HTR-8/SVneo (cell line): ENCODE data around the gene PTH1R.

Source experiments
- DNase-seq: peaks from one replicate; pipeline ENCODE4 v3.0.0; 2011; ENCODE audit warnings: low spot score, mixed read lengths; ENCODE audit not compliant: insufficient read length
- FAIRE-seq: peaks from 2 replicates; lab custom pipeline; 2011; peaks lifted over from hg19 to GRCh38; lab: Jason Lieb, UNC

PTH1R gene

DNA sequence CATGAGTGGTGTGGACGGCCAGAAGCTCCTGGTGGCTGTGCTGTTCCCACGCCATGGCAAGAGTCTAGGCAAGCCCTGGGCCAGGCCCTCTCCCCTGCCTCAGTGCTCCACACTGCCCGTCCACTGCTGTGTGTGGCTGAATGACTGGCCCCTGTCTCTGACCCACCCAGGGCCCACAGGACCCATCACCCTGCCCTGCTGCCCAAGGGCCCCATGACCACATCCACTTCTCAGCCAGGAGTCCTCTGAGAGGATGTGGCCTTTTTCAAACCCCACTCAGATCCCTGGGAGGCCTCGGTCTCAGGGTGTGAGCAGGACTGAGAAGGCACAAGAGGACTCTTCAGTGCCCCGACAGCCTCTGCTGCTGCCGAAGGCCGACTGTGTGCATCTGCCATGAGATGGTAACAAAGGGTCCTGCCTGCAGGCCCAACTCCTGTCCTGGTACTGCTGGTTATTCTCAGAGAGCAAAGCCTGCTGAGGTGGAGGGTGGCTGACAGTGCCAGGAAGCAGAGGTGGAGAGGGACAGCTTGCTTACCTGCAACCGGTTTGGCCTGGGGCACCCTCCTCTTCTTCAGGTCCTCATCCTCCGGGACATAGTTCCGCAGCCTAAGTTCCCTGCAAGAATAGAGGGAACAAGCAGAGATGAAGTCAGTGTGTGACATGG is 47.5 kb downstream of the PTH1R start:
- FAIRE-seq = no peak
- no peak for DNase-seq

DNA sequence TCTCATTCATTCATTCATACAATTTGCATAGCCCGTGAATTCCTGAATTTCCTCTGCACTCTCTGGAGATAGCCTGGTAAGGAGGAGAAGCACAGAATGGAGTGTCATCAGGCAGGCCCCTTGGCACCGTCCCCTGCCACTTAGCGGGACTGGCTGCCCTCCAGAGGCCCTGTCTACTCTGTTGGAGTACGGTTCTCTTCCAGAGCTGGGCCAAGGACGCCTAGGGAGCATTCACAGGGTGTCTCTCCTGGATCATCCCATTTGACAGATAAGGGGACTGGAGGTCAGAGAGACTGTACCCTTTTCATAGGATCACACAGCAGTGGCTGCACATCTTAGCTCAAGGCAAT is 48.0 kb downstream of the PTH1R start:
- DNase-seq = no peak
- no peak for FAIRE-seq

DNA sequence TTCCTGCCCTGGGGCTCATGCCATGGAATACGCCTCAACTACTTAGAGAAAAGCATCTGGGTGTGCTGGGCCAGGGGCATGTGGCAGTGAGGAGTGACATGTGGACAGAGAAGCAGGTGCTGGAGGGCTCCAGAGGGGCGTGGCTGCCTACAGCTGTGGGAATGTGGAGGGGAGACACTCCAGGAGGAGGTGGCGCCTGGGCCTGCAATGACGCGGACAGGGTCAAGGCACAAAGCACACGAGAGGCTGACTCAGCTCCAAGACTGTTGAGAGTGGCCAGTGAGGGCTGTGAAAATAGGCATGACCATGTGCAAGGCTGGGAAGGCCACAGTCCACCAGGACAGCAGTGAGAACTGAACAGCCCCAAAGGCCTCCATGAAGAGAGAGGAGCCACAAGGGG is 48.5 kb downstream of the PTH1R start:
- no peak for DNase-seq
- no peak for FAIRE-seq

DNA sequence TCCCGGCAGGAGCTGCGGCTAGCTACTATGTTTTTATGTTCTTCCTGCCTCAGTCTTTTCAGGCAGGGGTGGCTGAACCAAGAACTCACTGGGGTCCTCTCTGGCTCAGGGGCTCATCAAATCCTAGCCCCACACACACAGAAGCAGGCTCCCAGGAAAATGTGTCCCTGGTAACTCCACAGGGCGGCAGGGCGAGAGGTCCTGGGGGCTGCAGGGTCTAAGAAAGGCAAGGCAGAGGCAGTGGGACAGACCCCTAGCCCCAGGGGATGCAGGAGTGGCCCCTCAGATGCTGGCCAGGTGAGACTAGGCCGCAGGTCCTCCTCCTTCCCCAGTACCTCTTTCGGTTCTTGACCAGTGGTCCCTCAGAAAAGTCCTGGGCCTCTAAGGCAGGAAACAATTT is 48.9 kb downstream of the PTH1R start:
- no peak for FAIRE-seq
- DNase-seq = no peak

DNA sequence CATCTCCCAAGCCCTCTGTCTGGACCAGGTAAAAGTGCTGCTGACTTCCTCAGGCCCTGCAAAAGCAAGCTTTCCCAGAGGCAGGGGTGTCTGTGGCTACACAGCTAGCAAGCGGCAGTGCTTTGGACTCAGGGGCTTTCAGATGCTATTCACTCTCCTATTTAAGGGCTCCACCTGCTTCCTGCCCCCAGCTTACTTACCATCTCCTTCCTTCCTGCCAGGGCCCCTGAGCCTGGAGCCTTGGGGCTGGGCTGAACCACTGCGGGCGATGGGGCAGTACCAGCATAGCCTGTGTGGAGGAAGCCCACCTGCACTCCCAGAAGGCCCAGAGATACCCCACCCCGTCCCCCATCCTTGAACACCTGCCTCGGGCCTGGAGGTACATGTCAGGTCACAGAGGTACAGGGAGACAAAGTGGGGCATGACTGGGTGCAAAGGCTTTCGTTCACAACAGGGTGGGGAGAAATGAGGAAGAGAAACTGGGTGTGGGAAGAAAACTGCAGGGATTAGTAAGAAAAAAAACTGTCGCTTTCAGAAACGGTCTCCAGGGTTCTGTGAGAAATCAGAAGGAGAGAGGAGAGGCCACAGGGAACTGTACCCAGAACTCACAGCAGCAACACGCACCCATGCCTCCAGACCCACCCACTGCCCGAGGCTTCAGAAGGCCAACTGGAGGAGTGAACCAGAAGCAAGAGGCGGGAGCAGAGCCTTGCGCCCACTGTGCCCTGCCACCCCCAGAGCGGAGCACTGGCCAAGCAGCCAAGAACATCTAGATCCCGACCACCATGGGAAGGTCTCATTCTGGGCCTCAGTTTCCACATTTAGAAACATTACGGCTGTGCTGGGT is 49.6 kb downstream of the PTH1R start:
- DNase-seq = no peak
- no peak for FAIRE-seq

DNA sequence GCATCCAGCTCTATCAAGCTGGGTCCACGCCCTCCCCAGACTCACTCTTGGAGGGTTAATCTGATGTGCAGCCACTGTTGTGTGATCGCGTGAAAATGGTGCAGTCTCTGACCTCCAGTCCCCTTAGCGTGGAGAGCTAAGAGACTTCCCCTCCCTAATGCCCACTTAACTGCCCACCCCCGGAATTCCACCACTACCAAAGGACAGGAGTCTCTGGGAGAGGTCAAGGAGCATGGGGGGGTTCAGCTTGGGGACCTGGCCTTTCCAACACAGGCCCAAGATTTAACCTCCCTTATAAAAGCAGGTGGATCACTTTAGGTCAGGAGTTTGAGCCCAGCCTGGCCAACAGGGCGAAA is 50.2 kb downstream of the PTH1R start:
- no peak for FAIRE-seq
- DNase-seq = no peak

DNA sequence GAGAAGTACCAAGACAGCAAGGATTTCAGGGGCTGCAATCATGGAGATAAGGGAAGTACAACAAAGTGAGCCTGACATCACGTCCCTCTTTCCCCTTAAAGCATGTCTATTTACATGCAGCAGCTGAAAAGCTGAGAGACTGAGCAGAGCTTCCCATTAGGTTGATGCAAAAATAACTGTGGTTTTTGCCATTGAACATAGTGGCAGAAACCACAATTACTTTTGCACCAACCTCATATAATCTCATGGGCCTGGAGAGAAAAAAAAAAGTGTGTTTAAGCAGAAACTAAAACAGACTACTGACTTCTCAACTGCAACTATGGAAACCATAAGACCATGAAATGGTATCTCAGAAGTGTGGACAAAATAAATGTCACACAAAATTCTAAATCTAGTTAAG is 50.8 kb downstream of the PTH1R start:
- DNase-seq (no peak), FAIRE-seq (no peak)

DNA sequence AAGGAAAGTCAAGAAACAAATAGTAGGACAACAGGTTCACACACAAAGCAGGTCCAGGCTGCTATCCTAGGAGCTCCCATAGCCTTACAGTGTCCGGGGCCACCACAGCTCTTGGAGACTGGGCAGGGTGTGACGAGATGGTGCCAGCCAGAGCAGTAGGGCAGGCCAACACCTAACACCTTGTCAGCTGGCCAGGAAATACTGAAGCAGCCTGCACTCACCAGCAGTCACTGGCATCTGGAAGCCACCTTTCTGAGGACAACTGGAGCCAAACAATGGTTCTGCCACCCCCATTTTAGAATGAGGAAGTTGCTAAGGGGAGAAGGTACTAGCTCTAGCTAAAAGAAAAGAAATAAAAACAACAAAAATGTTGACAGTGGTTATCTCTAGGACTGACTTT is 51.8 kb downstream of the PTH1R start:
- FAIRE-seq (no peak), DNase-seq (no peak)

DNA sequence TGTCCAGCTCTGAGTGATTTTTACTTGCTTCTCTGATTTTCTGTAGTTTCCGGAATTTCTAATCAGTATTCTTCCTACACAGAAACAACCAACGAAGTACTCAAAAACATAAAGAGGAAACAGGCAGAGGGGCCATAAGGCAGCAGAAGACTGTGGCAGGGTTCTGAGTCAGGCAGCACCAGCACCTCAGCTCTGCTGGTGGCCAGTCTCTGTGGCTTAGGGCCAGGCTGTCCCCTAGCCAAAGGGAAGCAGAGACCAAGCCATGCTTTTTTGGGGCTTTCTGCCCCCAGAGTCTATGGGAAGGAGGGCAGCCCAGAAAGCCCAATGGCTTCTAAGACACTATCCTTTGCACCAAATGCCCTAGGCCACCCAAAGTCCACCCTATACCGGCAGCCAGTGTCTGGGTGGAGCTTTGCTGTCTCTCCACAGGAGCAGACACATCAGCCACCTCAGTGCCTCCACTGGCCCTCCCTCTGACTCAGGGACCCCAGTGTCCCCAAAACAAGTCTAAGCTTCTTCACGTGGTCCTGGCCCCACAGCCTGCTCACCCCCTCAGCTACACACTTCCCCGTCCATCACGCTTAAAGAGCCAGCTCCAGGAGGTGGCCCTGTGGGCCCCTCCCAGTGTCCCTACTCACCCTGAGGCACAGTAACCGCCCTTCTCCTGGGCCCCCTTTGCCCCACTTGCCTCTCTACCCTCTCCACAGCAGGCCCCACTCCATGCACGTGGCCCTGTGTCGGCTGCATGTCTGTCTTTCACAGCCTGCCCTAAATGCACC is 52.8 kb downstream of the PTH1R start:
- FAIRE-seq (no peak), DNase-seq (no peak)

DNA sequence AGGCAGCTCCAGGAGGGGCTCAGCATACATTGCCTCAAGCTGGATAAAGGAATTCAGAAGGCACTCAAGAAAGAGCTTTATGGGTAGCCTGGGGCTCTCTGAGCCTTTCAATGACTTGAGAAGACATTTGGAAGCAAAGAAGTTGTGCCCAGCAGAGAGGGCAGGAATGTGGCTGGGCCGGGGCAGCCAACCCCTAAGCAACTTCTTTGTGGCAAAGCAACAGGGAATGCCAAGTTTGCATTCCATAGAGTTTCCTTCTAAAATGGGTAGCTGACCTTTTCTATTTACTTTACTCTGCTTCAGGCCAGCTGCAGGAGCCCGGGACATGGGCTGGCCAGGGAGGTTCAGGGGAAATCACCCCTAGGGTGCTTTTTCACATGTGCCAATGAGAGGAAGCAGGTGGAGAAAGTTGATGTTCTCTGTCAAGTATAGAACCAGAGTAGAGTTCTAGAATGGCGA is 53.5 kb downstream of the PTH1R start:
- no peak for DNase-seq
- FAIRE-seq = no peak

DNA sequence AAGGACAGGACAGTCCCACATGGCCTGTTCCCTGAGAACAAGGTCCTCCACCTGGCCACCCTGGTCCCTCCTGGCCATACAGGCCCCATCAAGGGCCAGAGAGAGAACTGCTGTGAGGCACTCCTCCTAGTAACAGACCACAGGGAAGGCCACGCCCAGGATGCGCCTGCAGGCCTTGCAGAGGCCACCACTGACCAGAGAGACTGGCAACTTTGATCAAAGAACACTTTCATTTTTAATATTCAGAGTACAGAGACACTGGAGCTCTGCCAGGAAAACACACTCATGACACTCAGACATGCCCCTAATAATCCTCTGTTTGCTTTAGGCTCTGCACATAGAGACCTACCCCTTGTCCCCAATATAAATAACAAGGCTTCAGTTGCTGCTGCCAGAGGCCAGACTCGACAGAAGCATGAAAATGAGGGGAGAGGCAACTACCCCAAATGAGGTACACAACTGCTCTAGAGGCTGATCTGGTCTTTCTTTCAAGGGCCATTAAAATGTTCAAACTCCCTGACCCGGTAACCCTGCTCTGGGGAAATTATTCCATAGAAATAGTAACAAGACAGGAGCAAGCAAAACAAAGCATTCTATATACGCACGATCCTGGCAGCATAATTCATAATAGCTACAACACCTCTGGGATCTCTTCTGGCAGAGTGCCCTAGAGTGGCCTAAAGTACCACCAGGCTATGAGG is 54.3 kb downstream of the PTH1R start:
- DNase-seq (no peak), FAIRE-seq (no peak)

DNA sequence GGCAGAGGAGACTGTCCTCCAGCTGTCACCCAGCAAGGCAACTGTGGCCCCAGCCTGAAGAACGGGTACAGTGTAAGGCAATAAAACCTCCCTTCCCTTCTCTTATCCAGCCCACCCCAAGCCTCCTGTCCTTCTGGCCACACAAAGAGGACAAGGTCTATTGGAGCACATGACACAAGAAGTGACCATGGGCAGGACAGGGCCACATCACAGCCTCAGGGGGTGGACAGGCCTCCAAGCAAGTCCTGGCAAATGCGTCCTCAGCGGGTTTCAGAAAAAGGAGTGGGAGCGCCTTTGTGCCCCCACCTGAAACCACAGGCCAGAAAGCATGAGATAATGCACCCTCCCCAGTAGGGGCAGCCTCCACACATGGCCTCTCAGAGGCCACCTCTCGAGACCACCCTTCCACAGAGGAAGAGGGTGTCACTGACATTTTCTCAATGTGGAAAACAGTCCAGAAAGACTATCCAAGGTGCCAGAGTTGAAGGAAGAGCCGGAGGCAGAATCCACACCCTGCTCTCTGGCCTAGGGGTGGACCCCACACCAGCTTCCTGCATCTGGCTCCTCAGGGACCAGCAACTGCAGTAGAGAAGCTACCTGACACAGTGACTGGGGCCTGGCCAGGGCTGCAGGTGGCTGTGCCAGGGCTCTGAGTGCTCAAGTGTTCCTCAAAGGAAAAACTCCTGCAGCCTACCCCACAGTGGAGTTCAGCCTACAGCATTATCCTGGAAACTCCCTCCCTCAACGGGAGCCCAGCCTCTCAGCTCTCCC is 55.1 kb downstream of the PTH1R start:
- FAIRE-seq (no peak), DNase-seq (no peak)

DNA sequence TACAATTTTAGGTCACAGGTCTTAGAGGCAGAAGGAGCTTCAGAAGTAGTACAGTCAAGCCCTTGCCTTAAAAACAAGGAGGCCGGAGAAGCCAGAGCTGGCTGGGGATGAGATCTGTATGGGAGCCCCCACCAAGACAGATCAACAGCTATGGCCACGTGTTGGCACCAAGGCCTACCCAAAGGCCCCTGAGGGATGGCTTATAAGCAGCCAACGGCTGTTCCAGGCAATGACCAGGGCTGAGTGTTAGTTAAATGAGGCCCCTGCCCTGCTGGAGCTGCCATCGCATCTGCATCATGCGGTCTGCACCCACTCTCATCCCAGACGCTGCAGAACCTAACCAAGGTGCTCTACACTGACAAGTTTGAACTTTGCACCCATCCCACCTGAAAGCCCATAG is 55.7 kb downstream of the PTH1R start:
- DNase-seq (no peak), FAIRE-seq (no peak)

DNA sequence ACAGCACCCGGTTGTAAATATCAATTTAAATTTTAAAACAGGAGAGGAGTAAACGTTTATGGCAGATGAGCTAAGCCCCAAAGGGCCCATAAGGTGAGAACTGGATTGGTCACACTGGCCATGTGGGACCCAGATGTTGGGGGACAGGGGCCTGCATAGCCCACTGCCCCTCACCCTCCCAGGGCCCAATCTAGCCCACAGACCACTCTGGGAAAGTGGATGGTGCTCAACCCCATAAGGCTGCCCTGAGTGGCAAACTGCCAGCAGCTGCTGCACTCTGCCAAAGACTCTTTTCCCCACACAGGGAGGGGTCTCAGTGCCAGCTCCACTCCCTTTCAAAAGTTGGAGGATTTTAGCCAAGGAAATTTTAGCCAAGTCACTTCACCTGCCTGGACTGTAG is 56.6 kb downstream of the PTH1R start:
- DNase-seq (no peak), FAIRE-seq (no peak)

DNA sequence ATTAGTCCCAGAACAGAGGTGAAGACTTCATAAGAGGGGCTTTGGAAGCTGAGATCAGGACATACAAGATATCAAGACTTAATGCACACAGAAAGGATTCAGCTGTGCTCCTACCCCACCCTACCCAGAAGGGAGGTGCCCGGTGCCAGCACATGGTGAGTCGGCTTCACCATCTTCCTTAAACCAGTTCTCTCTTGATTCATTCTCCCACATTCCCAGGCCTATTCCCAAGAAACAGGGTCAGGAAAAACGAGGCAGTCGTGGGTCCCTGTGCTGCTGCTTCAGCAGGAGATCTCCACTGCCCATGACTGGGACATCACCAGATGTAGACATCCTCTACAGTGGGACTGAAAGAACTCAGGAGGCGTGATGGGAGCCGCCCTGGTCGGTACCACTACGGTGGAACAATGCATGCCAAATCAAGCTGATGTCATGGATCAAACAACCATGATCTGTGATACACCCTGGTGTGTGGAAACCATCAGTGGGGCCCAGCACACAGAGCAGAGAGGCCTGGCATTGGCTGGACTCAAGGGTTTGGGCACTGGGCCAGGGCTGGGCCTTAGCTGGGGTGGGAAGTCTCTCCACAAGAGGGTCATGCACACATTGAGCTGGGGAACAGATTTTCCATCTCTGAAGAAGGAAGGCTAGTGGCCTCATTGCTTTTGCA is 57.1 kb downstream of the PTH1R start:
- FAIRE-seq = no peak
- DNase-seq = no peak

DNA sequence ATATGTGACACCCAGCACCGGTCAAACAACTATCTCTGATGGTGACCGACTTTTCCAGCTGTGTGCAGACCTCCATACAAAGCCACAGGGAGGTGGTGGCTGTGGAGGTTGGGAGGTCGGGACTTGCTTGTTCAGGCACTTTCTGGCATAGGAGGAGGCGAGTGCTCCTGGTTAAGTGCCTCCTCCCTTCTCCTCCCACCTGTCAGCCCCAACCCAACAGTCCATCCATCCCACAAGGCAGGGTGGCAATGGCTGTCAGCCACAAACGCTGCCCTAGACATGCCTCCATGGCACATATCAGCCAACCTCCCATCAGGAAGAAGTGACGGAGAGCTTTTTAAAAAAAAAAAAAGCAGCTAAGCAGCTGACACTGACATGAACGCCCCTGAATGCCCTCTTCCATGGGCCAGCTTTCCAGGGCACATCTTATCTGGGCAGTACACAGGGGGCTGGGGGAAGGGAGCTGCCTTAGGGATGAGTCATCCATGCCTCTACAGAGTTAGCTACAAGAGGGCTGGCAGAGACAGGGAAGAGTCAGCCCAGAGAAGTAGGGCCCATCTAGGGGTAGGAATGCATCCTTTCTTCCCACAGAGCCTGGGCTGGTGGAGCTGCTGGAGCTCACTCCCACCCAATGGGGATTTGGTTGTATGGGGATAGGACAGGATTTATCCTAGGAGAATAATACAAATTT is 57.8 kb downstream of the PTH1R start:
- DNase-seq = peak; percentile 97
- peak; percentile 75 for FAIRE-seq

DNA sequence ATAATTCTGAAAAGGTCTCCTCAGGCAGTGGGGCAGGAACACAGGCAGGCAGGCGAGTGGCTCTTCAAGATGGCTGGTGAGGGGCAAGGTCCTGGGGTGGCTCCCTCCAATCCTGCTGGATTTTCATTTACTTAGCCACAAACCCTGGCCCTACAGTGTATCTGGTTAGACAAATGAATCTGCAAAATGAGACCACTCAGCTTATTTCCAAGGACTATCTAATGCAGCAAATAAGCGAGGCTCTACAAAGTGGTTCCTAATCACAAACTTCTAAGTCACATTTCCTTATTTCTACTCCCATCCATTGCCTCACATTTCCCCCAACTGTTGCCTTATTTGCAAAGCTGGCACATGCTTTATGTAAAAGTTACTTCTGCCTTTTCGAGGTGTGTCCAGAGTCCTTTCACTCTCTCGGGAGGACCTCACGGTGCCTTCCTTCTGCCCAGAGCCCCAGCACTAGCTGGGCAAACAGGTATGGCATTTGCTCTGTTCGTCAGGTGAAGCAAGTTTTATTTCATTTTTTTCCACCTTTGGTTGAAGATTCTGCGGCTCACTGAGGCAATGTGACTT is 58.6 kb downstream of the PTH1R start:
- no peak for FAIRE-seq
- DNase-seq = no peak

DNA sequence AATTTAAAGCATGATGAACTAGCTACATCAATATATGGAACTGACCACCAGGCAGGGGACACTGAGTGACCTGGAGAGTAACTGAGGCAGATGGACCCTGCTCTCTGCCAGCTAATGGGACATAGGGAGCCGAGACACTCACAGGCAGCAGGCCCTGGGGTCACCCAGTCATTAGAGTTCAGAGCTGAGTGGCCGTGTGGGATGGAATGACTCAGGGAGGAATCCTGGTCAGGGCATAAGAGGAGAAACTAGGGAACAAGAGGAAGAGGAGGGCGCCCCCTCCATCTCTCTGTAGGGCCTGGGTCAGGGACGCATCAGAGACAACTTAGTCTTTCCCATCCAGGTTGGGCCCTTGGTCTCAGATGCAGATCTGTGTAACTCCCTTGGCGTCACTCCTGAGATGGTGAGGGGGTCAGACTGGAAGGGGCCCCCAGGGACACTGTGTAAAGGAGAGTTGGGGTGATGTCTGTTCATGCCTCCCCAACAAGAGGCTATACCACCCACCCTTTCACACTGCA is 59.3 kb downstream of the PTH1R start:
- DNase-seq (no peak), FAIRE-seq (no peak)
